Activated CD4-positive, alpha-beta T cell treated with anti-CD3 and anti-CD28 coated beads, Interleukin-2, amount 10 ng/mL, durations not matched to agents 24 days and 14 days (primary cell): ENCODE data around the gene ARV1. TPM values are rescaled to one million over a fixed set of nuclear protein-coding genes. Genes with fewer than 3 reads are reported as not detected.
"Not testable (repeated sequence)": the region's sequence is repeated elsewhere in the genome, so short reads cannot be mapped to it uniquely, and the experiment has no call there.

Experiments
- DNase-seq: peaks from one replicate; pipeline ENCODE4 v3.0.0; 2022
- H3K27ac Mint-ChIP-seq: one replicate; pipeline ENCODE4 v1.8.0; 2022; ENCODE audit warnings: mild to moderate bottlenecking, mixed read lengths
- H3K27me3 Mint-ChIP-seq: one replicate; pipeline ENCODE4 v1.8.0; 2022; ENCODE audit warnings: mixed read lengths
- H3K36me3 Mint-ChIP-seq: one replicate; pipeline ENCODE4 v1.8.0; 2022; ENCODE audit warnings: low read depth, mild to moderate bottlenecking, mixed read lengths
- H3K4me1 Mint-ChIP-seq: one replicate; pipeline ENCODE4 v1.8.0; 2021; ENCODE audit warnings: mixed read lengths
- H3K4me3 Mint-ChIP-seq: one replicate; pipeline ENCODE4 v1.8.0; 2022; ENCODE audit warnings: mild to moderate bottlenecking, moderate library complexity, mixed read lengths
- H3K9me3 Mint-ChIP-seq: one replicate; pipeline ENCODE4 v1.8.0; 2021; ENCODE audit warnings: mixed read lengths
- intact Hi-C: fragments of 100-400 bp; cut with micrococcal nuclease; formaldehyde crosslinking; loops from one replicate; pipeline ENCODE4 v1.15.1; 2023
- total RNA-seq: library from RNA; stranded (reverse); gene quantifications from 2 replicates; pipeline ENCODE4 v1.2.3, GENCODE V29; 2022

ARV1 gene
- total RNA-seq, 1 donor from 2014 or later = 15.2 TPM

- Mint-ChIP-seq H3K4me1 (peaks cover 8% of the 10 kb centered on the region), H3K9me3 (no peaks in the 10 kb centered on the region), H3K27ac (no peak overlapping the region), H3K27me3 (no peaks in the 10 kb centered on the region), H3K4me3 (no peak overlapping the region), H3K36me3 (peaks cover 5% of the 10 kb centered on the region)
- DNase-seq = no peak
- intact Hi-C loops = no loop called here
Observed at GRCh38 chr1:231016234-231016633, 37.3 kb downstream of the ARV1 start.

DNA sequence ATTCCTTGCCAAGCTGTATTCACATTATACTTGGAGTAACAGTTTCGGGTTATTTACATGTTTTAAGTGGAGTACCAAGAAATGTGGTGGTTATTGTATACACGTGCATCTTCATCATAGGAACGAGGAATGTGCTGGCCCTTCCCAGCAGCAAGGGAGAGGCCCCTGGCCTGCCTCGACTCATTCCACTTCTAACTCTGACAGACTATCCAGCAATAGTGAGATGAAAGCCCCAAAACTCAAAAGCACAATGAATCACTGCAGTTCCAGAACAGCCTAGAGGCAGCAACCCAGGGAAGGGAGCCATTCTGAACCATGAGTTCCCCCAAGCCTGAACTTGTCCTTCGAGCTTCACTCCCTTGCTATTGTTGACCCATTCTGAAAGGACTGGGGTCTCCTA lies 38.1 kb downstream of the ARV1 start:
- H3K36me3 Mint-ChIP-seq = peaks cover 5% of the 10 kb centered on the region

DNA sequence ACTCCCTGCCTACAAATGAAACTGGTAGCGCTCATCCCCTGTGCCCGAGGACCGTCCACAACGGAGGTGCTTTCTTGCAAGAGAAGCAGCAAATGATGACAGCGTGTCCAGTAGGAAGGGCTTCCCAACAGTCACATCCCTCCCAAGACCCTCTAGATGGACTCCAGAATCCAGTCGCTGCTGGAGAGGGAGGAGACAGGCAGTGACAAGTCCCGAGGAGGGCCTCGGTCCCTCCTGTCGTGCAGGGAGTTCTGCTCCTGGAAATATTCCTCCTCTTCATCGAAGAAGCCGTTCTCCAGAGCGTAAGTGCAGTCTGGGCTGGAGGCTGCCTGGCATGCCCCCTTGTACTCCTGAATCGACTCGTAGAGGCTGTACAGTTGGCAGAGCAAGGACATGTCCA lies 40.8 kb downstream of the ARV1 start:
- peaks cover 5% of the 10 kb centered on the region for H3K36me3 Mint-ChIP-seq
- no peak for DNase-seq
- H3K4me3 Mint-ChIP-seq = no peak overlapping the region
- H3K27me3 Mint-ChIP-seq = no peaks in the 10 kb centered on the region
- intact Hi-C loops = no loop called here
- no peak overlapping the region for H3K27ac Mint-ChIP-seq
- H3K4me1 Mint-ChIP-seq = peaks cover 12% of the 10 kb centered on the region
- H3K9me3 Mint-ChIP-seq = no peaks in the 10 kb centered on the region

More for the DNA sequence above, 38.1 kb downstream of the ARV1 start:
- intact Hi-C loops = no loop called here
- Mint-ChIP-seq H3K27me3 (no peaks in the 10 kb centered on the region), H3K4me3 (no peak overlapping the region), H3K4me1 (peaks cover 10% of the 10 kb centered on the region), H3K9me3 (no peaks in the 10 kb centered on the region), H3K27ac (no peak overlapping the region)
- no peak for DNase-seq

DNA sequence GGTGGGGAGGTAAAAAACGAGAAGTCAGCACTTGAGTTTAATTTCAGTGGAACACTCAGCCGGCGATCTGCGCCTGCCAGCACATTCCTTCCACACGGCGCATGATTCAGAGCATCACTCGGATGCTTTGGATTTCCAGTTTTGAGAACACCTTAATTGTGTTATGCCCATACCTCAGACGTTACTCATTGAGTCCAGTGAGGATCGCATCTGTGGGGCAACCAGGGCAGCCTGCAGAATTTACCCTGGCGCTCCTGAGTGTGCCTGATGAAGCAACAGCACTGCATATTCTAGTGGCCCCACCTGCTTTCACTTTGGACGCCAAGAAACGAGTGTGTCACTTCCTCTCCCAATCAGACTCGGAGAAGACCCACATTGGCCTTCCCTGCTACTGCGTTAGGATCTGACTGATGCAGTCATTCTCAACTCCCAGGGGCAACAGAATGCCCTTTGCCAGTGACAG lies 41.3 kb downstream of the ARV1 start:
- Mint-ChIP-seq H3K27me3 (no peaks in the 10 kb centered on the region), H3K36me3 (peaks cover 5% of the 10 kb centered on the region), H3K4me1 (peaks cover 12% of the 10 kb centered on the region), H3K9me3 (no peaks in the 10 kb centered on the region), H3K27ac (peak overlapping the region; percentile 42), H3K4me3 (peak overlapping the region; percentile 60)
- peak; percentile 72 for DNase-seq
- intact Hi-C loops = no loop called here

DNA sequence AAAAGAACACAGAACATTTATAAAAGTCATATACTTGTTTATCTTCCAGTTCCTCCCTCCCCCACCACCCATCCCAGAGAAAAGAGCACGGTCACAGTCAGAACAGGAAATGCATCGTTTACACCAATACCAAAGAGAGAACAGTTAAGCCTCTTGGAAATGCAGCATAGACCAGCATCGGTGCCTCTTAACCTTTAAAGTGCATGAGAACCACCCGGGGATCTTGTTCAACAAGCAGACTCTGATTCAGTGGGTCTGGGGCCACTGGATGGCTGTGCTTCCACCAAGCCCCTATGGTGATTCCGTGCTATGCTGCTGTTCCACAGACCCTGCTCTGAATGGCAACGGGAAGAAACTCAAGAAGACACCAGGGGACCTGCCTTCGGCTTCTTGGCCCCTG lies 41.9 kb downstream of the ARV1 start:
- intact Hi-C loops = no loop called here
- peaks cover 12% of the 10 kb centered on the region for H3K4me1 Mint-ChIP-seq
- H3K27me3 Mint-ChIP-seq = no peaks in the 10 kb centered on the region
- DNase-seq = no peak
- H3K27ac Mint-ChIP-seq = peak overlapping the region; percentile 42
- H3K36me3 Mint-ChIP-seq = peaks cover 5% of the 10 kb centered on the region
- peak overlapping the region; percentile 60 for H3K4me3 Mint-ChIP-seq
- no peaks in the 10 kb centered on the region for H3K9me3 Mint-ChIP-seq

DNA sequence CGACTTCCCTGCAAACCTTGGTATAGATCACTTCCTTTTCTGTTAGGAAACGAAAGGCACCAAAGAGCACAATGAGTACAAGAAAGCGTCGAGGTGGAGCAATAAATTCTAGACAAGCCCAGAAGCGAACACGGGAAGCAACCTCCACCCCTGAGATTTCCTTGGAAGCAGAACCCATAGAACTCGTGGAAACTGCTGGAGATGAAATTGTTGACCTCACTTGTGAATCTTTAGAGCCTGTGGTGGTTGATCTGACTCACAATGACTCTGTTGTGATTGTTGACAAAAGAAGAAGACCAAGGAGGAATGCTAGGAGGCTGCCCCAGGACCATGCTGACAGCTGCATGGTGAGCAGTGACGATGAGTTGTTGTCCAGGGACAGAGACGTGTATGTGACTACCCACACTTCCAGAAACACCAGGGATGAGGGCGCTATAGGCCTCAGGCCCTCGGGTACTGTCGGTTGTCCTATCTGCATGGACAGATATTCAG lies 42.7 kb downstream of the ARV1 start:
- no peak for DNase-seq
- Mint-ChIP-seq H3K9me3 (no peaks in the 10 kb centered on the region), H3K27me3 (no peaks in the 10 kb centered on the region), H3K36me3 (peaks cover 5% of the 10 kb centered on the region), H3K4me1 (peaks cover 12% of the 10 kb centered on the region), H3K27ac (no peak overlapping the region), H3K4me3 (no peak overlapping the region)
- intact Hi-C loops = no loop called here

- H3K27me3 Mint-ChIP-seq = not testable (repeated sequence)
Observed at GRCh38 chr1:231022543-231022942, 43.6 kb downstream of the ARV1 start.

DNA sequence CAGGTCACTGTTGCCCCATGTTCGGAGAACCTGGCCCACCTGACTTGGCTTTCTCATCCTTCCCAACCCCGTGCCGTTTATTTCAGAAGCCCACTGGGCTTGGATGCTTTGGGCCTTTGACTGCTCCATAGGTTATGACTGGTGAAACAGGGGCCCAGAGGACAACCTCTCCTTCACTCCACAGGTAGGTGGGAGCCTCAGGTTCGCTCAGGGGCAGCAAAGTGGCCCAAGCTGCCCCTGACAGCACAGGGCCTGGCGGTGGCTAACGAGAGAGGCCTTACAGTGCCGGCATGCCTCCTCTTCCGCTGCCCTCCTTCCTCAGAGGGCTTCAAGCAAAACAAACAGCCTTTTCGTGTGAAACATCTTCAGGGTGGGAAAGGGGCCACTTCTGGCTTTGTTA lies 44.3 kb downstream of the ARV1 start:
- Mint-ChIP-seq H3K9me3 (no peaks in the 10 kb centered on the region), H3K27me3 (no peaks in the 10 kb centered on the region), H3K4me1 (peaks cover 14% of the 10 kb centered on the region), H3K4me3 (no peak overlapping the region), H3K27ac (no peak overlapping the region), H3K36me3 (peaks cover 5% of the 10 kb centered on the region)
- DNase-seq = no peak
- intact Hi-C loops = no loop called here

More at GRCh38 chr1:231022543-231022942, 43.6 kb downstream of the ARV1 start:
- H3K27ac Mint-ChIP-seq, intact Hi-C loops, H3K4me3 Mint-ChIP-seq, H3K9me3 Mint-ChIP-seq, DNase-seq, H3K36me3 Mint-ChIP-seq: not testable (repeated sequence)
- H3K4me1 Mint-ChIP-seq = peaks cover 14% of the 10 kb centered on the region

DNA sequence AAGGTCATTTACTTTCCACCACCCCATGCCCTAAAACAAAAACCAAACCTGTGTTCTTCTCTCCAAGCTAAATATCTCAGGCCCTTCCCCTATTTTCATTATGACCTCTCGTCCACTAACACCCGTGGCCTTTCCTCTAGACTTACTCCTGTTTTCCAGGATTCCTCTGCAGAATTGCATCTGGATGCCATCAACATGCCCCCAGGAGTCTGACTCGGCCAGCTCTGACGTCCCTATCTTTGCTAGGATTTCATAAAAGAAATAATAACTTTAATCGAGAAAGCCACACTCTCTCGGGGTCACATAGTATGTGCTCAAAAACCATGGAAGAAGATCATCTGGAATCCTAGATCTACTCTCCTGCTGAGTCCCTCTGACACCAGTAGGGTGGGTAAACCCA lies 47.7 kb downstream of the ARV1 start:
- peaks cover 6% of the 10 kb centered on the region for H3K4me1 Mint-ChIP-seq
- no peaks in the 10 kb centered on the region for H3K9me3 Mint-ChIP-seq
- H3K4me3 Mint-ChIP-seq = no peak overlapping the region
- H3K27ac Mint-ChIP-seq = no peak overlapping the region
- H3K27me3 Mint-ChIP-seq = no peaks in the 10 kb centered on the region
- intact Hi-C loops = no loop called here
- H3K36me3 Mint-ChIP-seq = peaks cover 2% of the 10 kb centered on the region
- DNase-seq = no peak

GRCh38 chr1:231027136-231027925 lies 48.4 kb downstream of the ARV1 start:
- H3K27ac Mint-ChIP-seq = peak overlapping the region; percentile 49
- H3K4me3 Mint-ChIP-seq = no peak overlapping the region
- intact Hi-C loops = no loop called here
- H3K4me1 Mint-ChIP-seq = peaks cover 6% of the 10 kb centered on the region
- peaks cover 2% of the 10 kb centered on the region for H3K36me3 Mint-ChIP-seq
- no peaks in the 10 kb centered on the region for H3K27me3 Mint-ChIP-seq
- H3K9me3 Mint-ChIP-seq = no peaks in the 10 kb centered on the region
- DNase-seq = no peak

GRCh38 chr1:231027971-231028370 lies 49.1 kb downstream of the ARV1 start:
- no peak overlapping the region for H3K27ac Mint-ChIP-seq
- H3K36me3 Mint-ChIP-seq = peaks cover 2% of the 10 kb centered on the region
- intact Hi-C loops = no loop called here
- H3K9me3 Mint-ChIP-seq = no peaks in the 10 kb centered on the region
- H3K4me1 Mint-ChIP-seq = peaks cover 7% of the 10 kb centered on the region
- H3K27me3 Mint-ChIP-seq = no peaks in the 10 kb centered on the region
- H3K4me3 Mint-ChIP-seq = no peak overlapping the region
- DNase-seq = no peak

DNA sequence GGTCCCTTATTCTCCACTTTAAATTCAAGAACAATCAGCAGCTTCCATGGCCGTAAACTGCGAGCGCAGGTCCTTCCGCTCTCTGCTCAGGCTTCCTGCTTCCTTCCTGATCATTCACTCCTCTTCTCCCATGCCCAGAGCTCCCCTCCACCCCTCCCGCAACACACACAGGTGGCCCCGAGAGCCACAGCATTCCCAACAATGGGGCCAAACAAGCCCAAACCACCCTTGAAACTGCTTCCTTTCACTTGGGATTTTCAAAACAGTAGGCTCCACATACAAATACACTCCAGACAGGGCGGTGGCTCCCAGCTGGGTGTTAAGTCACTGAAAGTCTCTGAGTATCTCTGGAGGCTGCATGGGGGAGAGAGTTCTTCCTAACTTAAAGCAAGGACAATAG lies 49.8 kb downstream of the ARV1 start:
- Mint-ChIP-seq H3K9me3 (no peaks in the 10 kb centered on the region), H3K27ac (no peak overlapping the region), H3K4me3 (no peak overlapping the region), H3K4me1 (peaks cover 8% of the 10 kb centered on the region), H3K27me3 (no peaks in the 10 kb centered on the region), H3K36me3 (peaks cover 2% of the 10 kb centered on the region)
- intact Hi-C loops = no loop called here
- no peak for DNase-seq

DNA sequence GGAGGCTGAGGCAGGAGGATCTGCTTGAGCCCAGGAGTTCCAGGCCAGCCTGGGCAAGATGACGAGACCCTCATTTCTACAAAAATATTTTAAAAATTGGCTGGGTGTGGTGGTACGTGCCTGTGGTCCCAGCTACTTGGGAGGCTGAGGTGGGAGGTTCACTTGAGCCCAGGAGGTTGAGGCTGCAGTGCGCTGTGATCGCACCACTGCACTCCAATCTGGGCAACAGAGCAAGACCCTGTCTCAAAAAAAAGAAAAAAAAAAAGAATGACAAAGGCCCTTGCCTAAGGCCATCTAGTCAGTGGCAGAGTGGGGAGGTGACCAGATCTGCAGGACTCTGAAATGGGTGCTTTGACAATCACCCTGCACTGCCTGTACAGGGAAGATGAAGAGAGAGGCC lies 50.4 kb downstream of the ARV1 start:
- H3K9me3 Mint-ChIP-seq, intact Hi-C loops, H3K27me3 Mint-ChIP-seq, DNase-seq, H3K4me1 Mint-ChIP-seq, H3K36me3 Mint-ChIP-seq, H3K4me3 Mint-ChIP-seq, H3K27ac Mint-ChIP-seq: not testable (repeated sequence)

DNA sequence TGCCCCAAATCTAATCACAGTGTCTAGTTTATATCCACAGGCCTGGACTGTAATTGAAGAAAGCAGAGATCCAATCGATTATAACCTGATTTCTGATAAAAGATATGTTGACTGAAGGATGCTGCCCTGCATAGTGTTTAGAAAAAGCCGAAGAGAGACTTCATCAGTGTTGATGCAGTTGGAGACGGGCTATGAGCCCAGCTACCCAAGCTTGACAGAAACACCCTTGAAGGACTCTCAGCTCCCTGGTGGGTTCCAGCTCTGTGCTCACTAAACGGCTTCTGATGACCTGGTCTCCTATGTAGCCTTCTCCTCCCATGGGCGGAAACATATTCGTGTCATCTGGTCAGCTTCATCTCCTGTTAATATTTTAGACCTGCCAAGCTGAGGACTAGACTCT lies 50.9 kb downstream of the ARV1 start:
- intact Hi-C loops = loop anchor here (10.0 kb wide), 1 partner anchor 185 kb away; no protein-coding TSS in a partner anchor
- no peak for DNase-seq
- Mint-ChIP-seq H3K4me1 (peaks cover 7% of the 10 kb centered on the region), H3K27me3 (no peaks in the 10 kb centered on the region), H3K36me3 (peaks cover 2% of the 10 kb centered on the region), H3K9me3 (no peaks in the 10 kb centered on the region), H3K27ac (no peak overlapping the region), H3K4me3 (no peak overlapping the region)
